Transverse colon (tissue), 4 donors: ENCODE data around the gene ZNF688. TPM values are rescaled to one million over a fixed set of nuclear protein-coding genes. Genes with fewer than 3 reads are reported as not detected.

Experiments
- DNase-seq: peaks from one replicate; pipeline ENCODE4 v3.0.0-alpha.2; 2019
- H3K27ac ChIP-seq, 4 donors: fragments of 200-600 bp; sonication (generic); 2 replicates each; pipeline ENCODE4 v1.5.1; 2016 to 2018; ENCODE audit warnings: inconsistent platforms in 4 of 4
- H3K27me3 ChIP-seq: fragments of 200-600 bp; sonication (generic); 2 replicates; pipeline ENCODE4 v1.5.1; 2017; ENCODE audit warnings: inconsistent platforms
- H3K36me3 ChIP-seq, 4 donors: fragments of 200-600 bp; sonication (generic); 2 replicates each; pipeline ENCODE4 v1.5.1; 2017 to 2019; ENCODE audit warnings: inconsistent platforms in 4 of 4
- H3K4me1 ChIP-seq, 4 donors: fragments of 200-600 bp; sonication (generic); 2 replicates each; pipeline ENCODE4 v1.5.1; 2017 to 2020; ENCODE audit warnings: inconsistent platforms in 4 of 4
- H3K4me3 ChIP-seq, 4 donors: fragments of 200-600 bp; sonication (generic); 1 replicate in 1 of 4; 2 replicates in 3 of 4; pipeline versions ENCODE4 v1.5.1 to v1.6.1; 2017 to 2019; ENCODE audit warnings: inconsistent platforms in 4 of 4
- H3K9me3 ChIP-seq, 2 donors: fragments of 200-600 bp; sonication (generic); 2 replicates each; pipeline ENCODE4 v1.5.1; 2017 to 2019; ENCODE audit warnings: inconsistent platforms in 2 of 2
- CTCF ChIP-seq, 5 experiments: fragments of 200-600 bp in 3 of 5; fragments of 450-650 bp in 2 of 5; sonication (generic) in 3 of 5; IDR thresholded peaks; 1 replicate in 2 of 5; 2 replicates in 3 of 5; pipeline ENCODE4 v1.5.1; 2016 to 2017; ENCODE audit warnings: antibody characterized with exemption in 5 of 5, inconsistent platforms in 3 of 5, mild to moderate bottlenecking in 2 of 5, moderate library complexity in 1 of 5
- EP300 ChIP-seq: sonication (generic); formaldehyde crosslinking; IDR thresholded peaks from one replicate; pipeline ENCODE4 v1.6.1; 2017; ENCODE audit warnings: antibody characterized with exemption, low read depth
- POLR2A ChIP-seq: fragments of 450-650 bp; IDR thresholded peaks from one replicate; pipeline ENCODE4 v1.6.1; 2016; ENCODE audit warnings: antibody characterized with exemption, mild to moderate bottlenecking, moderate library complexity
- POLR2AphosphoS5 ChIP-seq, 3 donors: sonication (generic); formaldehyde crosslinking; IDR thresholded peaks; one replicate each; pipeline ENCODE4 v1.6.1; 2016; ENCODE audit warnings: antibody characterized with exemption in 3 of 3
- WGBS, 2 donors: methylation state at CpG; one replicate each; pipeline ENCODE4 v1.1.5; 2018; ENCODE audit warnings: low coverage in 1 of 2; 5-methylcytosine and 5-hydroxymethylcytosine counted together
- in situ Hi-C, 4 donors: fragments of 200-750 bp; cut with MboI; loops; one replicate each; pipeline versions ENCODE4 v1.15.0 to v1.15.1; 2017; ENCODE audit warnings: low sequenced_read_pairs in 3 of 4, low pct_ligation_motif_present in 1 of 4, low pct_unique_long_range_greater_than_20kb in 1 of 4
- intact Hi-C: fragments of 100-400 bp; cut with DNase I; formaldehyde crosslinking; loops from one replicate; pipeline ENCODE4 v1.15.1; 2023; ENCODE audit warnings: low total_unique reads
- total RNA-seq, 4 donors: library from RNA; depleted of rRNA; stranded (reverse); fragments of >200 nt; gene quantifications; one replicate each; pipeline ENCODE4 v1.1.0, GENCODE V29; 2016

The ZNF688 gene
- total RNA-seq, 4 donors from 2014 or later = 22.9 to 64.3 (median 43.5) TPM

- TF ChIP-seq POLR2AphosphoS5 (IDR thresholded peaks at IDR 0.05) = no peak
- TF ChIP-seq EP300 = no peak
- no peak for TF ChIP-seq POLR2A
- Histone ChIP-seq H3K27ac (no peak overlapping the region), H3K4me1 (peaks cover 19 to 42% (median 35%) of the 10 kb centered on the region in 4 donors), H3K9me3 (no peaks in the 10 kb centered on the region), H3K36me3 (peaks cover 0 to 12% (median 4%) of the 10 kb centered on the region in 4 donors), H3K4me3 (no peak overlapping the region), H3K27me3 (no peaks in the 10 kb centered on the region)
- WGBS, 2 donors = 74% methylated on average over 13 of the region's 13 CpGs; no CpG with 5 or more reads in 1 of the 2 donors
- in situ Hi-C loops (no loop called here), intact Hi-C loops (no loop called here)
- DNase-seq = no peak
Measured at GRCh38 chr16:30530163-30531037, 41.1 kb downstream of the ZNF688 start.

- Histone ChIP-seq H3K36me3 (peaks cover 0 to 12% (median 4%) of the 10 kb centered on the region in 4 donors), H3K27me3 (no peaks in the 10 kb centered on the region), H3K9me3 (no peaks in the 10 kb centered on the region), H3K27ac (peak overlapping the region in 3 of 4 donors; percentile 97 to 99 (median 99)), H3K4me3 (no peak overlapping the region), H3K4me1 (peaks cover 19 to 44% (median 31%) of the 10 kb centered on the region in 4 donors)
- in situ Hi-C loops (loop anchor here in 2 of 4 donors (10.0 kb wide), 2 partner anchors 84 to 94 kb away; partner anchors contain the start of genes DCTPP1 (in 1 of the 2) and SEPHS2 (in 1 of the 2)), intact Hi-C loops (loop anchor here (10.0 kb wide), 1 partner anchor 84 kb away; the partner anchor contains the start of gene SEPHS2)
- no peak for DNase-seq
- WGBS, 2 donors = 78% methylated on average over 4 of the region's 4 CpGs; no CpG with 5 or more reads in 1 of the 2 donors
- TF ChIP-seq EP300 (no peak), CTCF (IDR thresholded peaks at IDR 0.05) (no peak), POLR2A (no peak)
Measured at GRCh38 chr16:30528799-30529457, 42.6 kb downstream of the ZNF688 start.

- DNase-seq = peak; percentile 62
- 12 to 20% methylated on average over 6 to 14 of the region's 14 CpGs for WGBS, 2 donors
- Histone ChIP-seq H3K4me3 (peak overlapping the region in 2 of 4 donors; percentile 83 to 93), H3K27me3 (no peaks in the 10 kb centered on the region), H3K9me3 (no peaks in the 10 kb centered on the region), H3K36me3 (peaks cover 0 to 12% (median 4%) of the 10 kb centered on the region in 4 donors), H3K27ac (peak overlapping the region; percentile 97 to 99 (median 99)), H3K4me1 (peaks cover 14 to 36% (median 19%) of the 10 kb centered on the region in 4 donors)
- intact Hi-C loops = loop anchor here (10.0 kb wide), 1 partner anchor 83 kb away; the partner anchor contains the start of gene SEPHS2
- TF ChIP-seq EP300 (no peak), CTCF (IDR thresholded peaks at IDR 0.05) (no peak), POLR2AphosphoS5 (IDR thresholded peaks at IDR 0.05) (no peak), POLR2A (no peak)
- in situ Hi-C loops = loop anchor here in 2 of 4 donors (10.0 kb wide), 2 partner anchors 83 to 93 kb away; partner anchors contain the start of genes DCTPP1 (in 1 of the 2) and SEPHS2 (in 1 of the 2)
Measured at GRCh38 chr16:30527635-30528178, 43.8 kb downstream of the ZNF688 start.

GRCh38 chr16:30526823-30527634, 44.5 kb downstream of the ZNF688 start:
- Histone ChIP-seq H3K27me3 (no peaks in the 10 kb centered on the region), H3K9me3 (no peaks in the 10 kb centered on the region), H3K36me3 (peaks cover 0 to 8% (median under 1%) of the 10 kb centered on the region in 4 donors), H3K4me1 (peaks cover 14 to 41% (median 20%) of the 10 kb centered on the region in 4 donors), H3K4me3 (peak overlapping the region; percentile 75 to 93 (median 84)), H3K27ac (peak overlapping the region; percentile 97 to 99 (median 99))
- 0% methylated on average over 51 of the region's 79 CpGs; no CpG with 5 or more reads in 1 of the 2 donors for WGBS, 2 donors
- DNase-seq = peak; percentile 99
- in situ Hi-C loops = loop anchor here in 2 of 4 donors (10.0 kb wide), 2 partner anchors 82 to 92 kb away; partner anchors contain the start of genes DCTPP1 (in 1 of the 2) and SEPHS2 (in 1 of the 2)
- intact Hi-C loops = loop anchor here (10.0 kb wide), 1 partner anchor 82 kb away; the partner anchor contains the start of gene SEPHS2
- TF ChIP-seq CTCF (IDR thresholded peaks at IDR 0.05) = peak; percentile 24 to 71 (median 34)
- TF ChIP-seq POLR2A = peak; percentile 93
- TF ChIP-seq POLR2AphosphoS5 (IDR thresholded peaks at IDR 0.05) = peak; percentile 43 to 87 (median 87)
- TF ChIP-seq EP300 = no peak
